Activated CD4-positive, alpha-beta T cell treated with anti-CD3 and anti-CD28 coated beads, Interleukin-2, amount 10 ng/mL, durations not matched to agents 24 days and 14 days (primary cell): ENCODE measurements around the gene LDB3. TPM values are rescaled to one million over a fixed set of nuclear protein-coding genes. Genes with fewer than 3 reads are reported as not detected.

ENCODE experiments used
- DNase-seq: peaks from one replicate; pipeline ENCODE4 v3.0.0; 2022
- H3K27ac Mint-ChIP-seq: one replicate; pipeline ENCODE4 v1.8.0; 2022; ENCODE audit warnings: mild to moderate bottlenecking, mixed read lengths
- H3K27me3 Mint-ChIP-seq: one replicate; pipeline ENCODE4 v1.8.0; 2022; ENCODE audit warnings: mixed read lengths
- H3K36me3 Mint-ChIP-seq: one replicate; pipeline ENCODE4 v1.8.0; 2022; ENCODE audit warnings: low read depth, mild to moderate bottlenecking, mixed read lengths
- H3K4me1 Mint-ChIP-seq: one replicate; pipeline ENCODE4 v1.8.0; 2021; ENCODE audit warnings: mixed read lengths
- H3K4me3 Mint-ChIP-seq: one replicate; pipeline ENCODE4 v1.8.0; 2022; ENCODE audit warnings: mild to moderate bottlenecking, moderate library complexity, mixed read lengths
- H3K9me3 Mint-ChIP-seq: one replicate; pipeline ENCODE4 v1.8.0; 2021; ENCODE audit warnings: mixed read lengths
- intact Hi-C: fragments of 100-400 bp; cut with micrococcal nuclease; formaldehyde crosslinking; loops from one replicate; pipeline ENCODE4 v1.15.1; 2023
- total RNA-seq: library from RNA; stranded (reverse); gene quantifications from 2 replicates; pipeline ENCODE4 v1.2.3, GENCODE V29; 2022

The LDB3 gene
- total RNA-seq, 1 donor from 2014 or later = not detected

DNA sequence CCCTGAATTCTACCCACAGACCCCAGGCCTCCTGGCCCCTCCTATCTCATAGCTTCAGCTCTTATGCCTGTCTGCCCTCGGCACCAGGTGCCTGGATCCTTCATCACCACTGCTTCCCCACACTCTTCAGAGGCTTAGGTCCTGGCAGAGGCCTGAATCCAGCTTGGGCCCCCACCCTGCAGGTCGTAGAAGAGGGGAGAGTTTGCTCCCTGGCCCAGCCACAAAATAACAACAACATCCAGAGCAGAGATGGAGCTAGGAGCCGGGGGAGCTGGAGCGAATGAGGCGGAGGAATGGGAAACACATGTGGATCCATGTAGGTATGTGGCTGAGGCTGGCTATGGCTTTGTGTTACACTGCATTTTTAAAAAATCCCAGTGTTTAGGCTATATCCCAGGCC lies 21.8 kb upstream of the LDB3 start:
- no peak for DNase-seq
- Mint-ChIP-seq H3K27me3 (peaks cover 6% of the 10 kb centered on the region), H3K4me1 (peaks cover 10% of the 10 kb centered on the region), H3K9me3 (peaks cover 5% of the 10 kb centered on the region), H3K27ac (no peak overlapping the region), H3K36me3 (no peaks in the 10 kb centered on the region), H3K4me3 (no peak overlapping the region)
- intact Hi-C loops = no loop called here

DNA sequence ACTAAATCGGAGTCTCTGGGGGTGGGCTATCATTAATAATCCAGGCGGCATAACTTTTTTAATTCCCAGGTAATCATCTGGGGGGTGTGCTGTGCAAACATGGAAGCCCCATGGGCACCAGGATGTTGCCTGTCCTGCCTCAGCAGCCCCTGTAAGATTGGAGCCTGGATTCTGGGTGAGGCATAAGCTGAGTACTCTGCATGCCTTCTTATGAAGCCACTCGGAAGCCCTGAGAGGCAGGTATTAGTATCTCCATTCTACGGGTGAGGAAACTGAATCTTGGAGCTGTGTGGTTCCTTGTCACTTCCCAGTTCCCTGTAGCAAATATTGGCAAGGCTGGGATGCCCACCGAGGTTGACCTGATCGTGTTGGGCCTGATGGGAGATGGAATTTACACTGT lies 21.4 kb upstream of the LDB3 start:
- Mint-ChIP-seq H3K27ac (no peak overlapping the region), H3K36me3 (no peaks in the 10 kb centered on the region), H3K27me3 (peaks cover 2% of the 10 kb centered on the region), H3K4me3 (no peak overlapping the region), H3K9me3 (peaks cover 1% of the 10 kb centered on the region), H3K4me1 (peaks cover 10% of the 10 kb centered on the region)
- intact Hi-C loops = no loop called here
- DNase-seq = no peak

DNA sequence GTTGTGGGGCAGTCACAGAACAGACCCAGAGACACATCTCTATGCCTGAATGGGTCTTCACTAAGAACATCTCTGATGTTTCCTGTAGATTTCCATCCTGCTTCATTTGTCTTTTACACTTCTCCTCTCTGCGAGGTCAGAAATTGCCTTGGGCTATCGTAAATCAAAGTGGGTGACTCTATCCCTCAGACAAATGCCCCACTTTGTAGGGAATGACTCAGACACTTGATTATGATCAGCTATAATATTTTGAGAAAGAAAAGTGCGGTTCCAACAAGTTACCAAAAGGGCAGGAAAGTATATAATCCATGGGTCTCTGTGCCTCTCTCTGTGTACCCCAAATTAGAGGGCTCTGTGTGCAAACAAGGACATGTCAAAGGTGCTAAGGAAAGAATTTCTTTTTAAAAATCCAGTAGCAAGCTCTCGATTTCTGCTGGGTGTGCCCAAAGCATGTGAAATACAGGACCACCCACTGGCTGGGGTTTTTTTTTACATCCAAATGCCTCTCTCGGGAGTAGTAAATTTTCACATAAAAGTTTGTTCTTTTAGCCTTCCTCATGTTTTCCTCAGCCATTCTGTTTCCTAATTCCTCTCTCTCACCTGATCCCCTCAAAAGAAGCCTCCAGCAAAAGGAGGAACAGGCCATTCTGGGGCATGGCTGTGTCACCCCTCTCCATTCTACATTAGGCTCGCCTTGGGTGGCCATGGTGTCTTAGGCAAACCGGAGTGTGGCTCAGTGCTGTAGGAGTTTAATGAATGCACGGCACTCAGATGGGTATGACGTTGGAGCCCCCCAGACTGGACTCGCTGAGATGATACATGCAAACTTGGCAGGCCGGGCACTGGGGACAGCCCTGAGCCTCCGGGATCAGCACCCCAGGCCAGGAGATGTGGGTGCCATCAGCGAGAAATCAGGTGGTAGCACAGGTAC lies 20.3 kb upstream of the LDB3 start:
- no peaks in the 10 kb centered on the region for H3K9me3 Mint-ChIP-seq
- no peak overlapping the region for H3K4me3 Mint-ChIP-seq
- no peaks in the 10 kb centered on the region for H3K27me3 Mint-ChIP-seq
- H3K4me1 Mint-ChIP-seq = peaks cover 10% of the 10 kb centered on the region
- no peak overlapping the region for H3K27ac Mint-ChIP-seq
- no peaks in the 10 kb centered on the region for H3K36me3 Mint-ChIP-seq
- no peak for DNase-seq
- intact Hi-C loops = no loop called here

DNA sequence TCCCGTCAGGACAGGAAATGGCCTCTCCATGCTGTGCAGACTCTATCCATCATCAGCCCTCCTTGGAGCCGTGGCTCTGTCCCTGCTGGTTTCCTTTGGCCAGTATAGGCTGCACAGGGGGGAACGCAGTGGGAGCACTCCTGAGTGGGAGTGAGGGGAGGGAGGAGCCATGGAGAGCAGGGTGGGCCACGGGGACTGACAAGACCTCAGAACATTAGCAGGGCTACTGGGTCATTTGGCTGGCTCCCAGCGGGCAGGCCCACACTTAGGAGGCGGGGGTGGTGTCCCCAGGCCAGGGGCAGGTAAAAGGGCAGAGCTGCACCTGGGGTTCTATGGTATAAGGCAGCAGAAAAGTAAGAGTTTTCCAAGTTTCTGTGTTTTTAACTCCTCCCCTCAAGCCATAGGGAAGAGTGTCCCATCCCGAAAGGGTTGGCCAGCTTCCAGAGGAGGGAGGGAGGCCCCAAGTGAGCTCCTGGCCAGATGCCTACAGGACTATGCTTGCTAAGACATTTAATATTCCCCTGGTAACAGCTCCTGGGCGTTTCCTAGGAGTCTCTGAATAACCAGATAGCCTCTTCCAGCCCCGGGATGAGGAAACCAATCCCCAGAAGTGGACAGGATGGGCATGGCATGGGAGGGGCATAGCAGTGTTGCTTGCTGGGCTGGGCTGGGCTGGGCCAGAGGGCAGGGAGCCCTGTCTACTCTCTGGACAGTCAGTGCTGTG lies 19.4 kb upstream of the LDB3 start:
- no peaks in the 10 kb centered on the region for H3K36me3 Mint-ChIP-seq
- H3K4me3 Mint-ChIP-seq = no peak overlapping the region
- H3K9me3 Mint-ChIP-seq = no peaks in the 10 kb centered on the region
- intact Hi-C loops = no loop called here
- H3K4me1 Mint-ChIP-seq = peaks cover 2% of the 10 kb centered on the region
- no peak overlapping the region for H3K27ac Mint-ChIP-seq
- no peaks in the 10 kb centered on the region for H3K27me3 Mint-ChIP-seq
- DNase-seq = no peak

DNA sequence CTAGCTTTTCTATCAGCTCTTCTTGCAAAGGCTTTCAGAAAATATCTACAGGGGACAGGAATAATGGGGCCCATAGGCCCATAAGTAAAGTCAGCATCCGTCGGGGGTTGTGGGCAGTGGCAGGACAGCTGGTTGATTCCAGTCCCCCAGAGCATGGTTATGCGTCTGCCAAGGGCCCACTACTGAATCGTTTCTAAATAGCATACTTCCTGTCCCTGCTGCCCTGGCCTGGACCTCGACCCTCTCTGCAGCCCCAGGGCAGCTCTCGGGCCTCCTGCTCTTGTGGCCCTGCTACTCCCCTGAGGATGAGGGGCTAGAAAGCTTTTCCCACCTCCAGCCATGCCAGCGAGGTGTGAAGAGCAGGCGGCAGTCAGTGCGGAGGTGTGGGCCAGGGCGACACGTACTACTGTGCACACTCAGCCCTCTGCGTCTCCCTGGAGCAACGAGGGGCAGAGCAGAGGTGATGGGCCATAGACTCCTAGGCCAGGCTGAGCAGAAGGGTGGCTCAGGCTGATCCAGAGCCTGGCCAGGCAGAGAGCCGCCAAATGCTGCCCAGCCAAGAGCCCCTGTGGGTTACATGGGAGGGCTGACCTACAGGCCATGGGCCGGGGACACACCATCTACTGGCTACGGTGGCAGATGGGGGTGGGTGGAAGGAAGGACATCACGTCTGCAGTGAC lies 18.7 kb upstream of the LDB3 start:
- intact Hi-C loops = no loop called here
- H3K27ac Mint-ChIP-seq = no peak overlapping the region

DNA sequence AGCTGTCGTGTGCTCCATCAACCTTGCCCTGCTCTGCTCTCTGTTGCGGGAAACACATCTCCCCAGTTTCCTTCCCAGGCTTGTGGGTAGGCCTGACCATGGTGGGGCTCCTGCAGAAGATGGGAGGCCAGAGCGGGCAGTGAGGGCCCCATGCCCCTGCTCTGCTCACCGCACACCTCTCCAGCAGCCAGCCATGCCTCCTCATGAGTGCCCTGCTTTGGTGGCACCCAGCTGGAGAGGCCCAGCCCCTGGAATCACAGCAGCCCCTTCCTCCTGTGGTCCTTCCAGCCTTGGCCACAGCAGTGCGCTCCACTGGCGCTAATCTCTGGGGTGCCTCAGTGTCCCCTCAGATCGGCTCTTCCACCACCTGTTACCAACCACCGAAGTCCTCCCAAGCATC lies 18.2 kb upstream of the LDB3 start:
- H3K27ac Mint-ChIP-seq = no peak overlapping the region
- no peaks in the 10 kb centered on the region for H3K4me1 Mint-ChIP-seq
- no peaks in the 10 kb centered on the region for H3K36me3 Mint-ChIP-seq
- no peaks in the 10 kb centered on the region for H3K9me3 Mint-ChIP-seq
- intact Hi-C loops = no loop called here
- no peak overlapping the region for H3K4me3 Mint-ChIP-seq
- no peak for DNase-seq
- H3K27me3 Mint-ChIP-seq = no peaks in the 10 kb centered on the region

More for the DNA sequence above, 18.7 kb upstream of the LDB3 start:
- Mint-ChIP-seq H3K4me1 (no peaks in the 10 kb centered on the region), H3K36me3 (no peaks in the 10 kb centered on the region), H3K4me3 (no peak overlapping the region), H3K27me3 (no peaks in the 10 kb centered on the region), H3K9me3 (no peaks in the 10 kb centered on the region)
- DNase-seq = no peak

DNA sequence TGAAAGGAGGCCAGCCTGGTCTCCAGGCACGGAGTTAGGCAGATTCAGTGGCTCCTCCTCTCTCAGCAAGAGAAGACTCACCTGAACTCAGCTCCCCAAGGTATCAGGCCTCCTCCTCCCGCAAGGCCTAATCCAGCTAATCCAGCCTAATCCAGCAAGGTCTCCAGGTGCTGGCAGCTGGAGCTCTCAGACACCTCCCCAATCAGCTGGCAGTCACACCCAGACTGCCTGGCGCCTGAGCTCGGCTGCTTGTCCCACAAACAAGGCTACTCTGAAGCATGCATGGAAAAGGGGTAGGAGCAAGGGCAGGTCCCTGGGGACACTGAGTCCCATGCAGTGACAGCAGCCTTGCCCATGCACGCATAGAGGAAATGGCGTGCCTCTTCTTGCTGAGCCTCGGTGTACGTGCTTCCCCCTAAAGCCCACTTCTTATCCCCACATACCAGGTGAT lies 17.3 kb upstream of the LDB3 start:
- no peak overlapping the region for H3K27ac Mint-ChIP-seq
- no peaks in the 10 kb centered on the region for H3K27me3 Mint-ChIP-seq
- H3K36me3 Mint-ChIP-seq = no peaks in the 10 kb centered on the region
- H3K4me1 Mint-ChIP-seq = no peaks in the 10 kb centered on the region
- no peak for DNase-seq
- intact Hi-C loops = no loop called here
- H3K4me3 Mint-ChIP-seq = no peak overlapping the region
- H3K9me3 Mint-ChIP-seq = no peaks in the 10 kb centered on the region

DNA sequence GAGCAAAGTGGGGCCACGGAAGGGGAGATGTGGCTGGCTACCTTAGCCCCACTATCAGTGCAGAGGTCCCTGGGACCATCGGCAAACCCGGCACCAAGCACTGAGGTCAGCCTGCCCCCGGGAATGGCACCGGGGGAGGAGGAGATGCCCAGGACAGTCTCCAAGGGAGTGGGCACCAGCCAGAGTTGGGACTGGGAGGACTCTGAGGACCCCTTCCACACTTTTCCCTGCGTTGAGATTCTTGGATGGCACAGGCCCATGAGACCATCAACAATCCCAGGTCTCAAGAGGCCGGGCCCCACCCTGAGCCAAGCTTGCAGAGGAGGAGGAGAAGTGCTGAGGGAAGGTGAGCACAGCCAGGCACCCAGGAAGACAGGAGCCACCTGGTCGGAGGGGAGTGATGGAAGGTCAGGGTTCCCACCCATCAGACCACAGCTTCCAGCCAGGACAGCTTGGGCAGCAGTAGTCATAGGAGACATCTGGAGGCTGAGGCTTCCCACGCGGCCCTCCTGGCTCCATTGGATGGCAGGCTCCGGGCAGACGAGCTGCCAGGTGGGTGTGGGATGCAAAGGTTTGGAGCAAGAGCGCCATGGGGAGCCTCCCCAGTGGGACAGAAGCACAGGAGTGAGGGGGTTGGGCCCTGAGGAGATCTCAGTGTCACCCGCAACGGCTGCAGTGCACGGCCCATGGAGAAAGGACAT lies 16.5 kb upstream of the LDB3 start:
- no peaks in the 10 kb centered on the region for H3K27me3 Mint-ChIP-seq
- intact Hi-C loops = no loop called here
- no peaks in the 10 kb centered on the region for H3K36me3 Mint-ChIP-seq
- no peak for DNase-seq
- H3K4me1 Mint-ChIP-seq = no peaks in the 10 kb centered on the region
- no peak overlapping the region for H3K27ac Mint-ChIP-seq
- H3K9me3 Mint-ChIP-seq = no peaks in the 10 kb centered on the region
- no peak overlapping the region for H3K4me3 Mint-ChIP-seq

DNA sequence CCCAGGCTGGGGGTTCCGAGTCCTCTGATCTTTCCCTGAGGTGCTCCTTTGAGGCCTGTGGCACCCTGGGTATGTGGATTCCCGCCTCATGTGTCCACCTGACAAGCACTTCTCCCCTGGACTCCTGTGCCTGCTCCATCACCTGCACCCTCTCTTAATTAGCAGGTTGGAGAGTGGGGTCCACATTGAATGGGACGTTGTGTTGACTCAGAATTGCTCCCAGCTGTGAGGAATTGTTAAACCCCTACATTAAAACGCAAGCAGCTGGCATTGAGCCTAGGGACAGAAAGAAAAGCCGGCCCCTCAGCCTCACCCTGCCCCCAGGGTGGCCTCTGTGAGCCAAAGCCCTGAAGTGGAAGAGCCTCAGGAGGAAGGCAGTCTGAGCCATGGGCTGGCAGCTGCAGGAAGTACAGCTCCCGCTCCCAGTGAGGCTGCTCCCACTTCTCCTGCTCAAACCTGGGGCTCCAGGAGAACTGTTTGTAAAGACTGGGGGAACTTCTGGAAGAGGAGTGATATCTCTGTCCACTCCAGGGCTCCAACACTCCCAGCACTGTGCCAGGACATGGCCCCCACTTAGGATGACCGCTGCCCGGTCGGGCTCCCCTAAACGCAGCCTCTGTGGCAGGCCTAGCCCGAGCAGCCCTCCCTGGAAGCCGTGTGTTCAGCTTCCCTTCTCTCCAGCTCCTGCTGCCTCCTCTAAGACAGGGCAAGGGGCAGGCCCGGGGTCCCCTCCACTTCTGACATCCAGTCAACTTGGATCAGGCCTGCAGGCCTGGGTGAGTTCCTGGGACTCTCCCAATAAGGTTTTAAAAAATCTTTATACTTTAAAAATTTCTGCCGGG lies 15.7 kb upstream of the LDB3 start:
- Mint-ChIP-seq H3K4me1 (no peaks in the 10 kb centered on the region), H3K9me3 (no peaks in the 10 kb centered on the region), H3K36me3 (no peaks in the 10 kb centered on the region), H3K4me3 (no peak overlapping the region), H3K27me3 (no peaks in the 10 kb centered on the region), H3K27ac (no peak overlapping the region)
- DNase-seq = no peak
- intact Hi-C loops = no loop called here

DNA sequence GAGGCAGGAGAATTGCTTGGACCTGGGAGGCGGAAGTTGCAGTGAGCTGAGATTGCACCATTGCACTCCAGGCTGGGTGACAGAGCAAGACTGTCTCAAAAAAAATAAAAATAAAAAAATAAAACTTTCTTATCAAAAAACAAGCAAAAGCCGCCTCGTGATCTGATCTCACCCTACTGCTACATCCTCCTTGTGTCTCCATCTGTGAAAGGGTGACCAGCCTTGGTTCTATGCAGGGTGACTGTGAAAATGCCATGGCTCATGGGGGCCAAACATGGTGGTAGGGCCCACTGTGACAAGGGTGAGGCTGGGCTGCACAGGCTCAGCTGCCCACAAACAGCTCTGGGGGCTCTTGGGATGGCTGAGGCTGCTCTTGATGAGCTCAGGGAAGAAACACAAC lies 14.9 kb upstream of the LDB3 start:
- H3K27ac Mint-ChIP-seq = no peak overlapping the region
- no peaks in the 10 kb centered on the region for H3K9me3 Mint-ChIP-seq
- H3K27me3 Mint-ChIP-seq = no peaks in the 10 kb centered on the region
- H3K4me1 Mint-ChIP-seq = no peaks in the 10 kb centered on the region
- intact Hi-C loops = no loop called here
- H3K36me3 Mint-ChIP-seq = no peaks in the 10 kb centered on the region
- no peak for DNase-seq
- H3K4me3 Mint-ChIP-seq = no peak overlapping the region

DNA sequence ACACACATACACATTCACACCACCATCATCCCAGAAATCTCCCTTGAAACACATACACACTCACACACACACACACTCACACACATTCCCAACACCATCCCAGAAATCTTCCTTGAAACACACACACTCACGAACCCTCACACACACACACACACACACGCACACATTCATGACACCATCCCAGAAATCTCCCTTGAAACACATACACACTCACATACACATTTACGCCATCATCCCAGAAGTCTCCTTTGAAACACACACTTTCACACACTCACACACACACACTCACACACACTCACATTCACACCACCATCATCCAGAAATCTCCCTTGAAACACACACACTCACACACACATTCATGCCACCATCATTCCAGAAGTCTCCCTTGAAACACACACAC lies 14.3 kb upstream of the LDB3 start:
- H3K36me3 Mint-ChIP-seq = no peaks in the 10 kb centered on the region
- H3K27ac Mint-ChIP-seq = no peak overlapping the region
- H3K9me3 Mint-ChIP-seq = no peaks in the 10 kb centered on the region
- intact Hi-C loops = no loop called here
- H3K4me1 Mint-ChIP-seq = no peaks in the 10 kb centered on the region
- H3K27me3 Mint-ChIP-seq = no peaks in the 10 kb centered on the region
- no peak overlapping the region for H3K4me3 Mint-ChIP-seq
- no peak for DNase-seq

DNA sequence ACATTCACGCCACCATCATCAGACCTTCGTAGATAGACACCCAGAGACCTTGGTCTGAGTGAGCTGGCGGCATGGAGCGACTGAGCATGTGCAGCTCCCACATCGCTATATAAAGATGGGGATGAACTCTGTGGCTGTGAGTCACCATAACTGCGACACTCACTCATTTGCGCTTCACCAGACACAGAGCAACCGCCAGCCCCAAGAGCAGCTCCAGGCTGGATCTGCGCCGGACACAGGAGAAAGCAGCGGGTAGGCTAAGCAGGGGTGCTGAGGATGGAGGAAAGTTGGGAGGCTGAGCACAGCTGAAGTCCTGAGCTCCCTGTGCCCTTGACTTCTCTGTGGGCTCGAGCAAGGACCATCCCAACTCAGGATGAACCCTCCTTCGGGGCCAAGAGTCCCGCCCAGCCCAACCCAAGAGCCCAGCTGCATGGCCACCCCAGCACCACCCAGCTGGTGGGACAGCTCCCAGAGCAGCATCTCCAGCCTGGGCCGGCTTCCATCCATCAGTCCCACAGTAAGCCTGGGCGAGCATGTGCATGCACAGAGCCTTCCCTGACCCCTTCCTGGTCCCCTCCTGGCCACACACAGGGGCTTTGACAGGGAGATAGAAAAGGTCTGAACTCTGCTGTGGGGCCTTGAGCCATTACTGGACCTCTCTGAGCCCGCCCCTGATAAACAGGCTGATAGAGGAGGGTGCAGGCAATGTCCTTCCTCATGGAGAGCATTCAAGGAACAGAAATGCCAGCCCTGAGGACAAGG lies 13.7 kb upstream of the LDB3 start, which contains the start of gene OPN4:
Gene OPN4, plus strand, starts transcription at position 137 of the 762 bp plus-strand sequence. Its CDS starts 237 bp downstream, at position 374.
- Mint-ChIP-seq H3K4me1 (no peaks in the 10 kb centered on the region), H3K27ac (no peak within 1 kb of the TSS), H3K9me3 (no peaks in the 10 kb centered on the region), H3K27me3 (no peaks in the 10 kb centered on the region), H3K4me3 (no peak within 1 kb of the TSS), H3K36me3 (no peaks in the 10 kb centered on the region)
- intact Hi-C loops = no loop called here
- no peak for DNase-seq
